GM19238 (cell line): ENCODE data around the gene RANBP17.
"Not testable (repeated sequence)": the region's sequence is repeated elsewhere in the genome, so short reads cannot be mapped to it uniquely, and the experiment has no call there.

Experiments used
- DNase-seq: peaks from one replicate; pipeline ENCODE4 v3.0.0; 2011; ENCODE audit warnings: low spot score; ENCODE audit not compliant: insufficient read length

The RANBP17 gene

GRCh38 chr5:170939178-170939577 lies 77.4 kb downstream of the RANBP17 start:
- no peak for DNase-seq

- DNase-seq = no peak
Measured at GRCh38 chr5:170941788-170942187, 80.0 kb downstream of the RANBP17 start.

GRCh38 chr5:170945275-170945674 lies 83.5 kb downstream of the RANBP17 start:
- DNase-seq = no peak

- no peak for DNase-seq
Measured at GRCh38 chr5:170960567-170960966, 98.7 kb downstream of the RANBP17 start.

- DNase-seq = no peak
Measured at GRCh38 chr5:170963521-170963920, 101.7 kb downstream of the RANBP17 start.

- no peak for DNase-seq
Measured at GRCh38 chr5:170974461-170974860, 112.6 kb downstream of the RANBP17 start.

GRCh38 chr5:170980261-170980660 lies 118.4 kb downstream of the RANBP17 start:
- not testable (repeated sequence) for DNase-seq

GRCh38 chr5:170985486-170985885 lies 123.7 kb downstream of the RANBP17 start:
- DNase-seq = no peak

GRCh38 chr5:170986598-170986997 lies 124.8 kb downstream of the RANBP17 start:
- DNase-seq = no peak

GRCh38 chr5:170993476-170993875 lies 131.7 kb downstream of the RANBP17 start:
- no peak for DNase-seq

- no peak for DNase-seq
Measured at GRCh38 chr5:171010086-171010485, 148.3 kb downstream of the RANBP17 start.

GRCh38 chr5:171010816-171011215 lies 149.0 kb downstream of the RANBP17 start:
- no peak for DNase-seq

GRCh38 chr5:171023508-171023907 lies 161.7 kb downstream of the RANBP17 start:
- no peak for DNase-seq

GRCh38 chr5:171024084-171024483 lies 162.3 kb downstream of the RANBP17 start:
- no peak for DNase-seq

GRCh38 chr5:171029401-171029800 lies 167.6 kb downstream of the RANBP17 start:
- DNase-seq = no peak

- DNase-seq = no peak
Measured at GRCh38 chr5:171031977-171032376, 170.2 kb downstream of the RANBP17 start.

- no peak for DNase-seq
Measured at GRCh38 chr5:171032435-171032973, 170.7 kb downstream of the RANBP17 start.

- DNase-seq = not testable (repeated sequence)
Measured at GRCh38 chr5:171041893-171042292, 180.1 kb downstream of the RANBP17 start.

- DNase-seq = no peak
Measured at GRCh38 chr5:171050916-171051315, 189.1 kb downstream of the RANBP17 start.

- no peak for DNase-seq
Measured at GRCh38 chr5:171055875-171056454, 194.1 kb downstream of the RANBP17 start.

- DNase-seq = no peak
Measured at GRCh38 chr5:171067540-171068130, 205.8 kb downstream of the RANBP17 start.

- no peak for DNase-seq
Measured at GRCh38 chr5:171074747-171075146, 212.9 kb downstream of the RANBP17 start.
